MCF 10A (cell line): Measurements from ENCODE around the gene KIAA0513. TPM values are rescaled to one million over a fixed set of nuclear protein-coding genes. Genes with fewer than 3 reads are reported as not detected.

Source experiments
- BruUV-seq: library from RNA; stranded (reverse); fragments of 400-500 nt; replicated peaks from 2 replicates; lab custom pipeline; 2021; lab: Mats Ljungman, UMichigan
- CTCF ChIA-PET: fragments of 300-600 bp; sonication (Branson Sonifier 250); formaldehyde crosslinking; extraction: SDS; loops from one replicate; lab custom pipeline; 2021; ENCODE audit warnings: antibody characterized with exemption, inconsistent platforms; lab: Yijun Ruan, JAX
- POLR2A ChIA-PET: fragments of 300-600, 350-650 bp; sonication (Branson Sonifier 250); formaldehyde crosslinking; extraction: SDS; loops from one replicate; lab custom pipeline; 2020; ENCODE audit warnings: antibody characterized with exemption, inconsistent platforms; lab: Yijun Ruan, JAX
- DNase-seq: peaks from one replicate; pipeline ENCODE4 v3.0.0-alpha.2; 2018; ENCODE audit not compliant: unreplicated experiment
- H3K27ac Mint-ChIP-seq: one replicate; pipeline ENCODE4 v1.8.0; 2022; ENCODE audit warnings: mild to moderate bottlenecking, low read depth, mixed read lengths; ENCODE audit not compliant: unreplicated experiment
- H3K27me3 Mint-ChIP-seq: one replicate; pipeline ENCODE4 v1.8.0; 2022; ENCODE audit warnings: mixed read lengths; ENCODE audit not compliant: insufficient read depth, unreplicated experiment
- H3K36me3 Mint-ChIP-seq: one replicate; pipeline ENCODE4 v1.8.0; 2022; ENCODE audit warnings: mild to moderate bottlenecking, moderate library complexity, mixed read lengths; ENCODE audit not compliant: insufficient read depth, unreplicated experiment
- H3K4me1 Mint-ChIP-seq: one replicate; pipeline ENCODE4 v1.8.0; 2022; ENCODE audit warnings: mixed read lengths; ENCODE audit not compliant: insufficient read depth, unreplicated experiment
- H3K4me3 Mint-ChIP-seq: one replicate; pipeline ENCODE4 v1.8.0; 2022; ENCODE audit warnings: mild to moderate bottlenecking, moderate library complexity, mixed read lengths; ENCODE audit not compliant: unreplicated experiment
- H3K9me3 Mint-ChIP-seq: one replicate; pipeline ENCODE4 v1.8.0; 2022; ENCODE audit warnings: mixed read lengths; ENCODE audit not compliant: unreplicated experiment
- intact Hi-C: fragments of 100-400 bp; cut with micrococcal nuclease; formaldehyde crosslinking; loops from 2 replicates; pipeline ENCODE4 v1.14.1; 2022
- total RNA-seq: library from RNA; stranded (reverse); gene quantifications from 2 replicates; pipeline ENCODE4 v1.2.3, GENCODE V29; 2022
- TF ChIP-seq, protein P1 (sequence below): fragments of 200-600 bp; IDR thresholded peaks from one replicate; pipeline ENCODE4 v1.8.0; 2022; ENCODE audit warnings: antibody characterized with exemption, mild to moderate bottlenecking; ENCODE audit not compliant: unreplicated experiment

KIAA0513 gene
- total RNA-seq, 1 experiment from 2014 or later = 4.2 TPM

- Mint-ChIP-seq H3K27ac (peak overlapping the region; percentile 93), H3K36me3 (peaks cover 34% of the 10 kb centered on the region), H3K9me3 (no peaks in the 10 kb centered on the region), H3K27me3 (no peaks in the 10 kb centered on the region), H3K4me3 (peak overlapping the region; percentile 33), H3K4me1 (peaks cover 71% of the 10 kb centered on the region)
- POLR2A ChIA-PET = interaction anchor here (6.6 to 11.4 kb wide), 2 partner anchors 6 to 24 kb away, joined by 71 to 336 read pairs; partner anchors contain the start of gene KIAA0513
- no TSS peak for BruUV-seq
- no peak for DNase-seq
- CTCF ChIA-PET = no interaction called here
- TF ChIP-seq, protein P1, sequence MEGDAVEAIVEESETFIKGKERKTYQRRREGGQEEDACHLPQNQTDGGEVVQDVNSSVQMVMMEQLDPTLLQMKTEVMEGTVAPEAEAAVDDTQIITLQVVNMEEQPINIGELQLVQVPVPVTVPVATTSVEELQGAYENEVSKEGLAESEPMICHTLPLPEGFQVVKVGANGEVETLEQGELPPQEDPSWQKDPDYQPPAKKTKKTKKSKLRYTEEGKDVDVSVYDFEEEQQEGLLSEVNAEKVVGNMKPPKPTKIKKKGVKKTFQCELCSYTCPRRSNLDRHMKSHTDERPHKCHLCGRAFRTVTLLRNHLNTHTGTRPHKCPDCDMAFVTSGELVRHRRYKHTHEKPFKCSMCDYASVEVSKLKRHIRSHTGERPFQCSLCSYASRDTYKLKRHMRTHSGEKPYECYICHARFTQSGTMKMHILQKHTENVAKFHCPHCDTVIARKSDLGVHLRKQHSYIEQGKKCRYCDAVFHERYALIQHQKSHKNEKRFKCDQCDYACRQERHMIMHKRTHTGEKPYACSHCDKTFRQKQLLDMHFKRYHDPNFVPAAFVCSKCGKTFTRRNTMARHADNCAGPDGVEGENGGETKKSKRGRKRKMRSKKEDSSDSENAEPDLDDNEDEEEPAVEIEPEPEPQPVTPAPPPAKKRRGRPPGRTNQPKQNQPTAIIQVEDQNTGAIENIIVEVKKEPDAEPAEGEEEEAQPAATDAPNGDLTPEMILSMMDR = no peak
- intact Hi-C loops = no loop called here
These were observed 24.5 kb upstream of the KIAA0513 start for GRCh38 chr16:85003076-85003475.

DNA sequence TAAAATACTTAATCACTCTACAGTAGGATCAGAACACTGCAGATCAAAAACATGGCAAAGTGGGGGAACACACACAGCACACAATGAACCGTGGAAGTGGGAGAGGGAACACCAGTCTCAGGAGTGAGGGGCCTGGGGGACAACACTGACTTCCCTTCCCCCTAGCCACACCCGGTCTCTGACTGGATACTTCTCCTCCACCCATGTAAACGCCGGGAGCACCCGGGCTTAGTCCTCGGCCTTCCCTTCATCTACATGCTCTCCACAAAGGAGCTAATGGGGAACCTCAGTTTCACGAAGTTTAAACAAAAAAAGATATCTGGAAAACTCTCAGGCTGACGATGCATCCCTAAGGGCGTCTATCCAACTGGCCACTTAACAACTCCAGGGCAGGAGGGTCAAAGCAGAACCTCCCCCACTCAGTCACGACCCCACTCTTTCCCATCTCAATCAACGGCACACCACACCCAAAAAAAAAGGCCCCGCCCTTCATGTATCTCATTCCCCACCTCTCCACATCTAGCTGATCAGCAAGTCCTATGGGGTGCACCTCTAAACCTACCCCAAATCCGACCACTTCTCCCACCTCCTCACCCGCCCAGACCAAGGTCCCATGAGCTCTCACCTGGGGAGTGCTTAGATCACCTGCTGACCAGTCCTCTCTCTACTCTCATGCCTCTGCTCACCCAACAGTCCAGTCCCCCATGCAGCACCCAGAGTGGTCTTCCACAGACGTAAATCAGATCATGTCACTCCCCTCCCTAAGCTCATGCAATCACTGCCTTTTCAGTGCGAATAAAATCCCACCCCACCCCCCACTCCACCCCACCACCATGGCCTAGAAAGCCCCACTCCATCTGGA lies 23.6 kb upstream of the KIAA0513 start:
- H3K27me3 Mint-ChIP-seq = no peaks in the 10 kb centered on the region
- H3K4me1 Mint-ChIP-seq = peaks cover 66% of the 10 kb centered on the region
- ChIA-PET CTCF (interaction anchor here (0.6 kb wide), 1 partner anchor 41 kb away, joined by 3 read pairs; no protein-coding TSS in a partner anchor), POLR2A (interaction anchor here (0.6 to 11.4 kb wide), 5 partner anchors 7 to 111 kb away, joined by 3 to 336 read pairs (median 12); partner anchors contain the start of gene KIAA0513)
- intact Hi-C loops = no loop called here
- DNase-seq = no peak
- H3K4me3 Mint-ChIP-seq = peak overlapping the region; percentile 50
- H3K36me3 Mint-ChIP-seq = peaks cover 26% of the 10 kb centered on the region
- BruUV-seq = no TSS peak
- H3K27ac Mint-ChIP-seq = peak overlapping the region; percentile 93
- TF ChIP-seq, protein P1 = no peak
- H3K9me3 Mint-ChIP-seq = no peaks in the 10 kb centered on the region

DNA sequence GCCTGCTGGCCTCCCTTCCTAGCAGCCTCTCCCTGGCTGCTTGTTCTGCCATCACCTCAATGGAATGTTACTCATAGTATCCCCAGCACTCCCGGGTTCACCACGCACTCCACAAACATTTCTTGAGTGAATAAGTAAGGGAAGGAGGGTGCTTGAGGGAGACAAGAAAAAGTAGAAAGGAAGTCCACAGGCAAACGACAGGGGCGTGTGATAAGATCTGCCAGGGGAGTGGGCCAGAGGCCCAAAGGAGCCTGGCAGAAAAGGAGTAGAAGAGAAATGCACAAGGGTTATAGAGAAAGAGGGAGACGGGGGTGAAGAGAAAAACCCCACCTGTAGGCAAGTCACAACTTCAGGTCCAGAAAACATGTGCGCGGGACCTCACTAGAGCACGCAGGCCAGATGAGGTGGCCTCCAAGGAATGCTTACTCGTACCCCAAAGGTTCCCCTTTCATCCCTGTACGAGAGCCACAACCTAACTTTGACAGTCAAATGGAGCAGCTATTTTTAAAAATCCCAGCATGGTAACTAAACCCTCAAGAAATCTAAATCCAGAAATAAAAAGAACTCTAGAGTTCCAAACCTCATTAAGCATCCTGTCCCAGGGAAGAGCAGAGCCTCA lies 22.9 kb upstream of the KIAA0513 start:
- CTCF ChIA-PET = interaction anchor here (0.6 to 2.1 kb wide), 6 partner anchors 10 to 41 kb away, joined by 3 to 9 read pairs (median 4); partner anchors contain the start of gene KIAA0513
- POLR2A ChIA-PET = interaction anchor here (0.6 to 11.4 kb wide), 8 partner anchors 8 to 32 kb away, joined by 3 to 336 read pairs (median 9); partner anchors contain the start of gene KIAA0513
- Mint-ChIP-seq H3K4me1 (peaks cover 60% of the 10 kb centered on the region), H3K27ac (peak overlapping the region; percentile 93), H3K27me3 (no peaks in the 10 kb centered on the region), H3K36me3 (peaks cover 20% of the 10 kb centered on the region), H3K4me3 (peak overlapping the region; percentile 50), H3K9me3 (no peaks in the 10 kb centered on the region)
- TSS peak; percentile 81 for BruUV-seq
- peak; percentile 56 for DNase-seq
- intact Hi-C loops = no loop called here
- TF ChIP-seq, protein P1 = no peak
